CD14-positive monocyte (primary cell): Measurements from ENCODE around the gene TES. TPM values are rescaled to one million over a fixed set of nuclear protein-coding genes. Genes with fewer than 3 reads are reported as not detected.

Experiments used
- DNase-seq, 3 donors: peaks; one replicate each; pipeline ENCODE4 v3.0.0-alpha.2; 2011 to 2022
- H2AFZ ChIP-seq: 2 replicates; pipeline ENCODE4 v1.6.0; 2012; ENCODE audit warnings: mild to moderate bottlenecking, low read depth, low read length, inconsistent platforms; ENCODE audit not compliant: insufficient read depth, poor library complexity, severe bottlenecking
- H3K27ac ChIP-seq, 2 donors: 1 replicate in 1 of 2; 2 replicates in 1 of 2; pipeline ENCODE4 v1.5.1; 2012 to 2013; ENCODE audit warnings: low read length in 2 of 2, control low read depth in 1 of 2, inconsistent platforms in 1 of 2, low read depth in 1 of 2, mild to moderate bottlenecking in 1 of 2
- H3K27me3 ChIP-seq, 2 donors: one replicate each; pipeline versions ENCODE4 v1.6.0 to v1.6.1; 2011 to 2013; ENCODE audit warnings: low read length in 2 of 2; ENCODE audit not compliant: control insufficient read depth in 2 of 2, insufficient read depth in 2 of 2
- H3K36me3 ChIP-seq, 2 donors: replicated peaks in 1 of 2; 1 replicate in 1 of 2; 2 replicates in 1 of 2; pipeline versions ENCODE4 v1.5.1 to v1.6.1; 2012 to 2013; ENCODE audit warnings: low read length in 2 of 2, control low read depth in 1 of 2, inconsistent platforms in 1 of 2, mild to moderate bottlenecking in 1 of 2; ENCODE audit not compliant: insufficient read depth in 2 of 2, control insufficient read depth in 1 of 2
- H3K4me1 ChIP-seq, 2 donors: 1 replicate in 1 of 2; 2 replicates in 1 of 2; pipeline versions ENCODE4 v1.5.1 to v1.6.1; 2012 to 2013; ENCODE audit warnings: low read length in 2 of 2, control low read depth in 1 of 2, inconsistent platforms in 1 of 2, mild to moderate bottlenecking in 1 of 2, moderate library complexity in 1 of 2; ENCODE audit not compliant: insufficient read depth in 2 of 2, control insufficient read depth in 1 of 2
- H3K4me2 ChIP-seq: replicated peaks from 2 replicates; pipeline ENCODE3; 2012; ENCODE audit warnings: low read length, moderate library complexity, mild to moderate bottlenecking; ENCODE audit not compliant: poor library complexity, severe bottlenecking; ENCODE audit errors: extremely low read depth
- H3K4me3 ChIP-seq, 3 experiments: fragments of 200-600 bp in 1 of 3; sonication (generic) in 1 of 3; replicated peaks in 1 of 3; 1 replicate in 2 of 3; 2 replicates in 1 of 3; pipeline ENCODE4 v1.5.1; 2011 to 2013; ENCODE audit warnings: low read length in 3 of 3, mild to moderate bottlenecking in 3 of 3, control low read depth in 2 of 3, low read depth in 2 of 3, inconsistent platforms in 1 of 3, moderate library complexity in 1 of 3
- H3K79me2 ChIP-seq: 2 replicates; pipeline ENCODE4 v1.6.0; 2012; ENCODE audit warnings: mild to moderate bottlenecking, control low read depth, inconsistent platforms, low read length, moderate library complexity; ENCODE audit not compliant: insufficient read depth
- H3K9ac ChIP-seq: 2 replicates; pipeline ENCODE4 v1.6.0; 2017; ENCODE audit warnings: low read length, mild to moderate bottlenecking; ENCODE audit not compliant: insufficient read depth, poor library complexity, severe bottlenecking
- H3K9me3 ChIP-seq, 2 donors: replicated peaks in 1 of 2; 1 replicate in 1 of 2; 2 replicates in 1 of 2; pipeline versions ENCODE4 v1.5.1 to v1.6.1; 2012 to 2013; ENCODE audit warnings: low read length in 2 of 2, control low read depth in 1 of 2; ENCODE audit not compliant: control insufficient read depth in 1 of 2, insufficient read depth in 1 of 2
- H4K20me1 ChIP-seq: 2 replicates; pipeline ENCODE4 v1.6.0; 2012; ENCODE audit warnings: mild to moderate bottlenecking, low read length, control low read depth, moderate library complexity; ENCODE audit not compliant: insufficient read depth
- H3K27ac Mint-ChIP-seq, 7 donors: one replicate each; pipeline ENCODE4 v1.8.0; 2020; ENCODE audit warnings: mild to moderate bottlenecking in 7 of 7, mixed read lengths in 7 of 7, moderate library complexity in 6 of 7, inconsistent platforms in 2 of 7
- H3K27me3 Mint-ChIP-seq, 3 donors: one replicate each; pipeline ENCODE4 v1.8.0; 2021 to 2022; ENCODE audit warnings: low read depth in 3 of 3, mild to moderate bottlenecking in 3 of 3, mixed read lengths in 3 of 3, moderate library complexity in 3 of 3, inconsistent platforms in 1 of 3
- H3K36me3 Mint-ChIP-seq, 2 donors: one replicate each; pipeline ENCODE4 v1.8.0; 2020; ENCODE audit warnings: mixed read lengths in 2 of 2, inconsistent platforms in 1 of 2, mild to moderate bottlenecking in 1 of 2
- H3K4me1 Mint-ChIP-seq: one replicate; pipeline ENCODE4 v1.8.0; 2020; ENCODE audit warnings: mild to moderate bottlenecking, mixed read lengths
- H3K4me3 Mint-ChIP-seq, 2 donors: one replicate each; pipeline ENCODE4 v1.8.0; 2020; ENCODE audit warnings: mild to moderate bottlenecking in 2 of 2, mixed read lengths in 2 of 2, moderate library complexity in 1 of 2
- H3K9me3 Mint-ChIP-seq, 7 donors: one replicate each; pipeline ENCODE4 v1.8.0; 2020 to 2022; ENCODE audit warnings: mixed read lengths in 7 of 7, mild to moderate bottlenecking in 6 of 7, moderate library complexity in 6 of 7, inconsistent platforms in 2 of 7
- WGBS: methylation state at CpG from one replicate; pipeline ENCODE4 v1.1.5; 2013; ENCODE audit warnings: missing lambda C conversion rate; ENCODE audit not compliant: insufficient coverage; 5-methylcytosine and 5-hydroxymethylcytosine counted together
- intact Hi-C, 2 donors: fragments of 100-400 bp; cut with micrococcal nuclease; formaldehyde crosslinking; loops; one replicate each; pipeline versions ENCODE4 v1.15.0 to v1.15.1; 2023
- polyA plus RNA-seq, 3 donors: library from polyadenylated mRNA; depleted of rRNA in 1 of 3; unstranded in 2 of 3; stranded (reverse) in 1 of 3; fragments of 300-500 nt in 2 of 3; fragments of >200 nt in 1 of 3; fragmentation: Illumina TruSeq in 2 of 3; gene quantifications; 1 replicate in 2 of 3; 2 replicates in 1 of 3; pipeline ENCODE4 v1.2.3, GENCODE V29; 2012 to 2021
- TF ChIP-seq, protein P1 (sequence below): fragments of 200-600 bp; IDR thresholded peaks from one replicate; pipeline ENCODE4 v1.8.0; 2022; ENCODE audit warnings: antibody characterized with exemption, mild to moderate bottlenecking

TES gene
- polyA plus RNA-seq, 3 donors = 61.7 to 104 (median 89.0) TPM

DNA sequence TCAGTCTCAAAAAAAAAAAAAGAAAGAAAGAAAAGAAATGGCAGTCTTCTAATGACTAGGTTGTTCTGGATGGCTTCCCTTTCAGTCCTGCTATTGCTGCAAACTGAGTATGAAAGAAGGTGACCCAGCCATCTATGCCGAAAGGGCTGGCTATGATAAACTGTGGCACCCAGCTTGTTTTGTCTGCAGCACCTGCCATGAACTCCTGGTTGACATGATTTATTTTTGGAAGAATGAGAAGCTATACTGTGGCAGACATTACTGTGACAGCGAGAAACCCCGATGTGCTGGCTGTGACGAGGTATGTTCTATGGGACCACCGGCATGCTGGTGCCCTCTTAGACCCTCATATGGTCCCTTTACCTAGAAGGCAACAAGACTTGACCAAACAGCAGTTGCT, 41.3 kb downstream of the TES start:
- peaks cover 70% of the 10 kb centered on the region for H4K20me1 ChIP-seq
- intact Hi-C loops = no loop called here
- H2AFZ ChIP-seq = no peak overlapping the region
- TF ChIP-seq, protein P1, sequence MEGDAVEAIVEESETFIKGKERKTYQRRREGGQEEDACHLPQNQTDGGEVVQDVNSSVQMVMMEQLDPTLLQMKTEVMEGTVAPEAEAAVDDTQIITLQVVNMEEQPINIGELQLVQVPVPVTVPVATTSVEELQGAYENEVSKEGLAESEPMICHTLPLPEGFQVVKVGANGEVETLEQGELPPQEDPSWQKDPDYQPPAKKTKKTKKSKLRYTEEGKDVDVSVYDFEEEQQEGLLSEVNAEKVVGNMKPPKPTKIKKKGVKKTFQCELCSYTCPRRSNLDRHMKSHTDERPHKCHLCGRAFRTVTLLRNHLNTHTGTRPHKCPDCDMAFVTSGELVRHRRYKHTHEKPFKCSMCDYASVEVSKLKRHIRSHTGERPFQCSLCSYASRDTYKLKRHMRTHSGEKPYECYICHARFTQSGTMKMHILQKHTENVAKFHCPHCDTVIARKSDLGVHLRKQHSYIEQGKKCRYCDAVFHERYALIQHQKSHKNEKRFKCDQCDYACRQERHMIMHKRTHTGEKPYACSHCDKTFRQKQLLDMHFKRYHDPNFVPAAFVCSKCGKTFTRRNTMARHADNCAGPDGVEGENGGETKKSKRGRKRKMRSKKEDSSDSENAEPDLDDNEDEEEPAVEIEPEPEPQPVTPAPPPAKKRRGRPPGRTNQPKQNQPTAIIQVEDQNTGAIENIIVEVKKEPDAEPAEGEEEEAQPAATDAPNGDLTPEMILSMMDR = no peak
- Mint-ChIP-seq H3K27ac (peak overlapping the region in 1 of 7 donors; percentile 54), H3K4me3 (no peak overlapping the region), H3K4me1 (no peaks in the 10 kb centered on the region), H3K27me3 (no peaks in the 10 kb centered on the region), H3K9me3 (no peaks in the 10 kb centered on the region), H3K36me3 (peaks cover 69 to 70% of the 10 kb centered on the region in 2 donors)
- peaks cover 65 to 100% of the 10 kb centered on the region in 2 donors for H3K36me3 ChIP-seq
- WGBS = 100% methylated on average over 2 of the region's 5 CpGs
- H3K9me3 ChIP-seq = no peaks in the 10 kb centered on the region
- H3K4me2 ChIP-seq = no peak overlapping the region
- H3K27ac ChIP-seq = no peak overlapping the region
- H3K27me3 ChIP-seq = no peaks in the 10 kb centered on the region
- no peaks in the 10 kb centered on the region for H3K4me1 ChIP-seq
- DNase-seq = no peak
- no peak overlapping the region for H3K4me3 ChIP-seq
- H3K79me2 ChIP-seq = no peaks in the 10 kb centered on the region
- no peak overlapping the region for H3K9ac ChIP-seq

GRCh38 chr7:116252249-116252648, 41.9 kb downstream of the TES start:
- H3K27me3 Mint-ChIP-seq = no peaks in the 10 kb centered on the region
- H3K9me3 Mint-ChIP-seq = no peaks in the 10 kb centered on the region
- H3K4me3 Mint-ChIP-seq = no peak overlapping the region
- H4K20me1 ChIP-seq = peaks cover 64% of the 10 kb centered on the region
- H3K4me3 ChIP-seq = no peak overlapping the region
- no peaks in the 10 kb centered on the region for H3K4me1 ChIP-seq
- TF ChIP-seq, protein P1 = no peak
- intact Hi-C loops = no loop called here
- H3K36me3 ChIP-seq = peaks cover 71 to 100% of the 10 kb centered on the region in 2 donors
- no peak overlapping the region for H3K9ac ChIP-seq
- no peaks in the 10 kb centered on the region for H3K27me3 ChIP-seq
- H3K27ac ChIP-seq = no peak overlapping the region
- no peak overlapping the region for H3K4me2 ChIP-seq
- no peaks in the 10 kb centered on the region for H3K9me3 ChIP-seq
- H3K4me1 Mint-ChIP-seq = no peaks in the 10 kb centered on the region
- H3K79me2 ChIP-seq = no peaks in the 10 kb centered on the region
- H2AFZ ChIP-seq = no peak overlapping the region
- no peak for DNase-seq
- H3K36me3 Mint-ChIP-seq = peaks cover 69 to 71% of the 10 kb centered on the region in 2 donors
- H3K27ac Mint-ChIP-seq = no peak overlapping the region
- 93% methylated on average over 3 of the region's 3 CpGs for WGBS
